Loucy (cell line): ENCODE measurements around the gene CYTH1.

ENCODE experiments used
- CTCF ChIP-seq: fragments of 200-600 bp; sonication (generic); conservative IDR thresholded peaks from 2 replicates; pipeline ENCODE4 v1.5.1; 2014; ENCODE audit warnings: mild to moderate bottlenecking, antibody characterized with exemption, low read length
- EZH2phosphoT487 ChIP-seq: fragments of 200-600 bp; IDR thresholded peaks from 2 replicates; pipeline ENCODE4 v1.6.1; 2018; ENCODE audit warnings: antibody characterized with exemption, mild to moderate bottlenecking, moderate library complexity, borderline replicate concordance

- TF ChIP-seq CTCF, result no peak
- no peak for TF ChIP-seq EZH2phosphoT487
Measured at GRCh38 chr17:78687944-78688343, 94.1 kb downstream of the CYTH1 start.
